Neuronal stem cell (in vitro differentiated cells): ENCODE measurements around the gene NBAS.
"Not testable (repeated sequence)": the region's sequence is repeated elsewhere in the genome, so short reads cannot be mapped to it uniquely, and the experiment has no call there.

ENCODE experiments used
- DNase-seq: peaks from one replicate; pipeline ENCODE4 v3.0.0-alpha.2; 2013; ENCODE audit warnings: low spot score
- H2AFZ ChIP-seq: one replicate; pipeline ENCODE4 v1.6.1; 2013; ENCODE audit warnings: mild to moderate bottlenecking, low read length, inconsistent platforms
- H2AK5ac ChIP-seq: 2 replicates; pipeline ENCODE4 v1.6.1; 2013; ENCODE audit warnings: low read depth, mild to moderate bottlenecking, inconsistent platforms, low read length, moderate library complexity, mixed read lengths
- H2BK120ac ChIP-seq: 2 replicates; pipeline ENCODE4 v1.6.1; 2013; ENCODE audit warnings: low read depth, mild to moderate bottlenecking, inconsistent platforms, low read length, moderate library complexity, mixed read lengths
- H2BK12ac ChIP-seq: one replicate; pipeline ENCODE4 v1.6.1; 2013; ENCODE audit warnings: low read length, inconsistent platforms
- H2BK15ac ChIP-seq: 2 replicates; pipeline ENCODE4 v1.6.1; 2013; ENCODE audit warnings: mild to moderate bottlenecking, low read length, inconsistent platforms, mixed read lengths
- H2BK5ac ChIP-seq: one replicate; pipeline ENCODE4 v1.6.1; 2013; ENCODE audit warnings: inconsistent platforms, mild to moderate bottlenecking, low read length, moderate library complexity
- H3K14ac ChIP-seq: one replicate; pipeline ENCODE4 v1.6.1; 2013; ENCODE audit warnings: low read length, inconsistent platforms
- H3K18ac ChIP-seq: 2 replicates; pipeline ENCODE4 v1.6.1; 2013; ENCODE audit warnings: low read length, inconsistent platforms
- H3K23ac ChIP-seq: 2 replicates; pipeline ENCODE4 v1.6.1; 2013; ENCODE audit warnings: low read depth, mild to moderate bottlenecking, mixed read lengths, low read length, inconsistent platforms; ENCODE audit not compliant: poor library complexity
- H3K27ac ChIP-seq: replicated peaks from 3 replicates; pipeline ENCODE4 v1.5.1; 2013; ENCODE audit warnings: low read length, inconsistent platforms
- H3K27me3 ChIP-seq, 3 experiments: 2 replicates each; pipeline ENCODE4 v1.6.1; 2013; ENCODE audit warnings: low read length in 3 of 3, mild to moderate bottlenecking in 2 of 3, inconsistent platforms in 1 of 3, low read depth in 1 of 3, mixed read lengths in 1 of 3, moderate library complexity in 1 of 3; ENCODE audit not compliant: control insufficient read depth in 3 of 3, insufficient read depth in 3 of 3
- H3K36me3 ChIP-seq, 2 donors: replicated peaks in 1 of 2; 2 replicates each; pipeline ENCODE4 v1.6.1; 2013; ENCODE audit warnings: low read length in 2 of 2; ENCODE audit not compliant: control insufficient read depth in 2 of 2, insufficient read depth in 2 of 2
- H3K4ac ChIP-seq: 2 replicates; pipeline ENCODE4 v1.6.1; 2013; ENCODE audit warnings: inconsistent platforms, mild to moderate bottlenecking, low read length, moderate library complexity
- H3K4me1 ChIP-seq, 2 donors: 1 replicate in 1 of 2; 2 replicates in 1 of 2; pipeline ENCODE4 v1.6.1; 2013; ENCODE audit warnings: low read length in 2 of 2, low read depth in 1 of 2; ENCODE audit not compliant: control insufficient read depth in 2 of 2, insufficient read depth in 1 of 2
- H3K4me2 ChIP-seq: one replicate; pipeline ENCODE4 v1.6.1; 2013; ENCODE audit warnings: mild to moderate bottlenecking, low read length, inconsistent platforms; ENCODE audit not compliant: insufficient read depth, poor library complexity, severe bottlenecking
- H3K4me3 ChIP-seq, 2 donors: 2 replicates each; pipeline ENCODE4 v1.5.1; 2013; ENCODE audit warnings: low read length in 2 of 2, mild to moderate bottlenecking in 2 of 2, inconsistent platforms in 1 of 2, moderate library complexity in 1 of 2
- H3K79me1 ChIP-seq: one replicate; pipeline ENCODE4 v1.6.1; 2013; ENCODE audit warnings: low read depth, mild to moderate bottlenecking, inconsistent platforms, low read length, moderate library complexity
- H3K9ac ChIP-seq: one replicate; pipeline ENCODE4 v1.6.1; 2013; ENCODE audit warnings: mild to moderate bottlenecking, low read depth, low read length, inconsistent platforms; ENCODE audit not compliant: poor library complexity
- H3K9me3 ChIP-seq, 2 donors: replicated peaks in 1 of 2; 2 replicates each; pipeline versions ENCODE3 to v1.6.1; 2013; ENCODE audit warnings: low read length in 2 of 2, mild to moderate bottlenecking in 2 of 2, inconsistent platforms in 1 of 2, low read depth in 1 of 2, mixed read lengths in 1 of 2, moderate library complexity in 1 of 2; ENCODE audit not compliant: control insufficient read depth in 2 of 2, insufficient read depth in 1 of 2
- H4K8ac ChIP-seq: one replicate; pipeline ENCODE4 v1.6.1; 2013; ENCODE audit warnings: low read depth, mild to moderate bottlenecking, inconsistent platforms, low read length, moderate library complexity
- H4K91ac ChIP-seq: one replicate; pipeline ENCODE4 v1.6.1; 2013; ENCODE audit warnings: low read length, low read depth, mild to moderate bottlenecking, inconsistent platforms; ENCODE audit not compliant: poor library complexity
- WGBS, 2 donors: extraction: QIAGEN DNeasy Blood & Tissue Kit; methylation state at CpG; one replicate each; pipeline ENCODE4 v1.1.7; 2013; ENCODE audit warnings: missing lambda C conversion rate in 2 of 2, mixed read lengths in 1 of 2; ENCODE audit not compliant: insufficient read length in 2 of 2, insufficient replicate concordance in 1 of 2; ENCODE audit errors: extremely low coverage in 2 of 2; 5-methylcytosine and 5-hydroxymethylcytosine counted together

The NBAS gene

DNA sequence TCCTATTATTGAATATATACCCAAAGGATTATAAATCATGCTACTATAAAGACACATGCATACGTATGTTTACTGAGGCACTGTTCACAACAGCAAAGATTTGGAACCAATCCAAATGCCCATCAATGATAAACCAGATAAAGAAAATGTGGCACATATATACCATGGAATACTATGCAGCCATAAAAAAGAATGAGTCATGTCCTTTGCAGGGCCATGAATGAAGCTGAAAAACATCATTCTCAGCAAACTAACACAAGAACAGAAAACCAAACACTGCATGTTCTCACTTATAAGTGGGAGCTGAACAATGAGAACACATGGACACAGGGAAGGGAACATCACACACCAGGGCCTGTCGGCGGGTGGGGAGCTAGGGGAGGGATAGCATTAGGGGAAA lies 310.2 kb downstream of the NBAS start:
- no CpG with 5 or more reads among the region's 3 CpGs for WGBS, 2 donors
- not testable (repeated sequence) for H3K18ac ChIP-seq, H2BK120ac ChIP-seq, H2BK5ac ChIP-seq, H3K36me3 ChIP-seq, H3K27ac ChIP-seq, H2BK12ac ChIP-seq, H3K9ac ChIP-seq, H3K27me3 ChIP-seq, DNase-seq, H3K4ac ChIP-seq, H3K4me1 ChIP-seq, H2AFZ ChIP-seq, H3K23ac ChIP-seq, H3K4me2 ChIP-seq, H2BK15ac ChIP-seq, H3K9me3 ChIP-seq, H4K8ac ChIP-seq, H3K4me3 ChIP-seq, H3K79me1 ChIP-seq, H4K91ac ChIP-seq, H3K14ac ChIP-seq, H2AK5ac ChIP-seq

DNA sequence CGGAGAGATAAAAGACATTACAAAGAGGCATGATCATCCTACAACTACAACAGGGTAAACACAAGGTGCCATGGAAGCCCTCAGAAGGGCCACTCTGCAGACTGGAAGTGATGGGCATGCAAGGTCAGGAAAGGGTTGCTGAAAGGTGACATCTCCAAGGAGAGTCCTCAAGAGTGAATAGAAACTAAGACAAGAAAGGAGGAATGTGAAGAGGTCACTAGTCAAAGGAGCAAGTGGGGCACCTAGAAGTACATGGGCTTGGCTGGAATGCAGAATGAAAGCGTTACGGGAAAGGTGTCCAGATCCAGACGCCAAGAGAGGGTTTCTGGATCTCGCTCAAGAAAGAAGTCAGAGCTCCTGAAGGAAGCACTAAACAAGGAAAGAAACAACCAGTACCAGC lies 314.3 kb downstream of the NBAS start:
- Histone ChIP-seq H3K14ac (no peak overlapping the region), H2BK5ac (no peak overlapping the region), H3K4me2 (no peak overlapping the region), H2BK120ac (no peak overlapping the region), H3K4me3 (no peak overlapping the region), H4K8ac (no peak overlapping the region), H3K9ac (no peak overlapping the region), H3K27me3 (no peaks in the 10 kb centered on the region), H3K23ac (no peak overlapping the region), H3K4me1 (no peaks in the 10 kb centered on the region), H3K18ac (no peak overlapping the region), H2BK15ac (no peak overlapping the region), H2AK5ac (no peak overlapping the region), H3K4ac (no peak overlapping the region), H3K9me3 (no peaks in the 10 kb centered on the region), H2AFZ (no peak overlapping the region), H3K27ac (no peak overlapping the region), H4K91ac (no peak overlapping the region), H2BK12ac (no peak overlapping the region), H3K36me3 (no peaks in the 10 kb centered on the region), H3K79me1 (no peaks in the 10 kb centered on the region)
- DNase-seq: no peak
- no CpG with 5 or more reads among the region's 5 CpGs for WGBS, 2 donors

DNA sequence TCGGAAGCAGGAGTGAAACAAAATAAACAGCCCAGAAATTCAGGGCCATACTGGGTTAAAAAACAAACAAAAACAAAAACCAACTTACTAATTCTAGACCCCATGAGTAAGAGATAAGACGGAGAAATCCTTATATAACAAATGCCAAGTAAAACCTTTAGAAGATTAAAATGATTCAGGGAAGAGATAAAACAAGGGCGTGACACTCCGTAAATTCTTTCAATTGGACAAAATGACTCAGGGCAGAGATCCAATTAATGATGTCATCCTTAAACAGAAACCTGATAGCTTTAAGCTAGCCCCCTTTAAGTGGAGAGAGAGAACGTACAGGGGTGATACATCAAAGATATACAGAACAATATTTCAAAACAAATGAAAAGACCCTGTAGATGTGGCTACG lies 317.4 kb downstream of the NBAS start:
- no peaks in the 10 kb centered on the region for H3K4me1 ChIP-seq
- no peak for DNase-seq
- H3K4ac ChIP-seq: no peak overlapping the region
- no peaks in the 10 kb centered on the region for H3K9me3 ChIP-seq
- no peak overlapping the region for H3K9ac ChIP-seq
- H3K36me3 ChIP-seq: no peaks in the 10 kb centered on the region
- no peaks in the 10 kb centered on the region for H3K79me1 ChIP-seq
- H2BK5ac ChIP-seq: no peak overlapping the region
- no peak overlapping the region for H4K8ac ChIP-seq
- H3K4me3 ChIP-seq: no peak overlapping the region
- no peak overlapping the region for H2BK15ac ChIP-seq
- H3K23ac ChIP-seq: no peak overlapping the region
- no peak overlapping the region for H2AK5ac ChIP-seq
- H2BK120ac ChIP-seq: no peak overlapping the region
- H3K27me3 ChIP-seq: no peaks in the 10 kb centered on the region
- no peak overlapping the region for H3K18ac ChIP-seq
- WGBS, 2 donors: no CpG with 5 or more reads among the region's 6 CpGs
- H2BK12ac ChIP-seq: no peak overlapping the region
- no peak overlapping the region for H2AFZ ChIP-seq
- H4K91ac ChIP-seq: no peak overlapping the region
- no peak overlapping the region for H3K14ac ChIP-seq
- no peak overlapping the region for H3K4me2 ChIP-seq
- no peak overlapping the region for H3K27ac ChIP-seq

DNA sequence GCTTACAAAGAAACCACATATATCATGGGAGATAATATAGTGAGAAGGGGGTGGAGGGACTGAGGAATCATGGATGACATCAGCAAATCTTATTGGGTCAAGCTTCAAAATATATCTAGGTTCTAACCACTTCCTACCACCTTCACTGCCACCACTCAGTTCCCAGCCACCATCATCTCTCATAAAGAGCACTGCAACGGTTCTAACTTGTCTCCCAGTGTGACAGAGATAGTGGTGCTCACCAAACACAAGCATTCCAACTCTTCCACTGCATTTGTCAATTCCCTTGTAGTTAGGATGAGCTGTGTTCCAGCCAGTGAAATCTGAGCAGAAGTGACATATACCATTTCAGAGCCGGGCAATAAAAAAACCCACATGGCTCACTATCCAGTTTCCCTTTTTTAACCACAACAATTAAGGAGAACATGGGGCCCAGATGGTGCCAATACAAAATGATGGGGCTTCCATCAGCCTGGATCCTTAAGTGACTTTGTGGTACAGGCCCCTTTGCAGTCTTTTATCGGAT lies 318.1 kb downstream of the NBAS start:
- Histone ChIP-seq H3K9me3 (no peaks in the 10 kb centered on the region), H3K14ac (no peak overlapping the region), H3K23ac (no peak overlapping the region), H3K9ac (no peak overlapping the region), H3K27me3 (no peaks in the 10 kb centered on the region), H3K27ac (no peak overlapping the region), H3K79me1 (no peaks in the 10 kb centered on the region), H2BK120ac (no peak overlapping the region), H3K36me3 (no peaks in the 10 kb centered on the region), H2AFZ (no peak overlapping the region), H3K4me1 (no peaks in the 10 kb centered on the region), H3K4me3 (no peak overlapping the region), H4K8ac (no peak overlapping the region), H2BK15ac (no peak overlapping the region), H2AK5ac (no peak overlapping the region), H3K4ac (no peak overlapping the region), H3K18ac (no peak overlapping the region), H4K91ac (no peak overlapping the region), H2BK5ac (no peak overlapping the region), H2BK12ac (no peak overlapping the region), H3K4me2 (no peak overlapping the region)
- WGBS, 2 donors: no CpG with 5 or more reads among the region's 3 CpGs
- DNase-seq: no peak
